T47D (cell line): ENCODE measurements around the gene CHODL.
A peak's percentile ranks its signal among the peaks of the same experiment; 100 is the strongest.

Source experiments
- DNase-seq, 2 experiments: peaks; one replicate each; pipeline versions ENCODE4 v3.0.0 to v3.0.0-alpha.2; 2011 to 2012; ENCODE audit warnings: low read depth in 1 of 2, low spot score in 1 of 2
- JUND ChIP-seq: IDR thresholded peaks from 2 replicates; pipeline ENCODE4 v1.6.1; 2012; ENCODE audit warnings: low read depth
- in situ Hi-C: cut with HindIII; loops from 2 replicates; pipeline ENCODE4 v1.10.0; 2016; ENCODE audit warnings: low sequenced_read_pairs, low pct_unique_long_range_greater_than_20kb

Gene CHODL, protein sequence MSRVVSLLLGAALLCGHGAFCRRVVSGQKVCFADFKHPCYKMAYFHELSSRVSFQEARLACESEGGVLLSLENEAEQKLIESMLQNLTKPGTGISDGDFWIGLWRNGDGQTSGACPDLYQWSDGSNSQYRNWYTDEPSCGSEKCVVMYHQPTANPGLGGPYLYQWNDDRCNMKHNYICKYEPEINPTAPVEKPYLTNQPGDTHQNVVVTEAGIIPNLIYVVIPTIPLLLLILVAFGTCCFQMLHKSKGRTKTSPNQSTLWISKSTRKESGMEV

DNA sequence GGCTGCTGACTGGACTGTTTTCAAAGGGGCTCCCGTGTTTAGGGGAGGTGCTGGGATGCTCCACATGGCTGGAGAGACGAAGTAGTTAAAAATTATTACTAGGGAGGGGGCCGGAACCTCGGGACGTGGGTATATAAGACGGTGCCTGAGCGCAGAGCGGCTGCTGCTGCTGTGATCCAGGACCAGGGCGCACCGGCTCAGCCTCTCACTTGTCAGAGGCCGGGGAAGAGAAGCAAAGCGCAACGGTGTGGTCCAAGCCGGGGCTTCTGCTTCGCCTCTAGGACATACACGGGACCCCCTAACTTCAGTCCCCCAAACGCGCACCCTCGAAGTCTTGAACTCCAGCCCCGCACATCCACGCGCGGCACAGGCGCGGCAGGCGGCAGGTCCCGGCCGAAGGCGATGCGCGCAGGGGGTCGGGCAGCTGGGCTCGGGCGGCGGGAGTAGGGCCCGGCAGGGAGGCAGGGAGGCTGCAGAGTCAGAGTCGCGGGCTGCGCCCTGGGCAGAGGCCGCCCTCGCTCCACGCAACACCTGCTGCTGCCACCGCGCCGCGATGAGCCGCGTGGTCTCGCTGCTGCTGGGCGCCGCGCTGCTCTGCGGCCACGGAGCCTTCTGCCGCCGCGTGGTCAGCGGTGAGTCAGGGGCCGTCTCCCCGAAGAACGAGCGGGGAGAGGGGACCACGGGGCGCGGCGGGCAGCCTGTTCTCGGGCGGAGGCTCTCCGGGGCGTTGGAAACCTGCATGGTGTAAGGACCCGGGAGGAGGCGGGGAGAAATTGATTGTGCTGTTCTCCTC, at the start of gene CHODL:
CHODL (plus strand) TSS at position 163 of the 793 bp plus-strand sequence; CDS start at position 554, 391 bp downstream.
- in situ Hi-C loops = no loop called here
- no peak for DNase-seq
- no peak for TF ChIP-seq JUND

DNA sequence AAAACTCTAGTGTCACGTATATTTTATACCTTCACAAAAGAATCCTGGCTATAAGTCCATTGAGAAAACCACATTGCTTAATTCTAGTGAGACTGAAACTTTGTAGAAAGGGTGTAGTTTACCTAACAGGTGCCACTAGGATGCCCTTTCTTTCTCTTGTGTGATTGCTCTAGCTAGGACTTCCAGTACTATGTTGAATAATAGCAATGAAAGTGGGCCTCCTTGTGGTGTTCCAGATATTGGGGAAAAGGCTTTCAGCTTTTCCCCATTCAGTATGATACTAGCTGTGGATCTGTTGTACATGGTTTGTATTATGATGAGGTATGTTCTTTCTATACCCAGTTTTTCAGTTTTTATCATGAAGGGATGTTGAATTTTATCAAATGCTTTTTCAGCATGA, 39.7 kb upstream of the CHODL start:
- DNase-seq = peak in 1 of 2 experiments; percentile 32
- in situ Hi-C loops = no loop called here
- TF ChIP-seq JUND = no peak

DNA sequence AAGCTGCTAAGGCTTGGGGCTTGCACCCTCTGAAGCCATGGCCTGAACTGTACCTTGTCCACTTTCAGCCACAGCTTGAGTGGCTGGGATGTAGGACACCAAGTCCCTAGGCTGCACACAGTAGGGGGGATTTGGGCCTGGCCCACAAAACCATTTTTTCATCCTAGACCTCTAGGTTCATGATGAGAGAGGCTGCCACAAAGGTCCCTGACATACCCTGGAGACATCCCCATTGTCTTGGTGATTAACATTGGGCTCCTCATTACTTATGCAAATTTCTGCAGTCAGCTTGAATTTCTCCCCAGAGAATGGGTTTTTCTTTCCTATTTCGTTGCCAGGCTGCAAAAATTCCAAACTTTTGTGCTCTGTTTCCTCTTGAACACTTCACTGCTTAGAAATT, 26.3 kb upstream of the CHODL start:
- TF ChIP-seq JUND = no peak
- no peak for DNase-seq
- in situ Hi-C loops = no loop called here

DNA sequence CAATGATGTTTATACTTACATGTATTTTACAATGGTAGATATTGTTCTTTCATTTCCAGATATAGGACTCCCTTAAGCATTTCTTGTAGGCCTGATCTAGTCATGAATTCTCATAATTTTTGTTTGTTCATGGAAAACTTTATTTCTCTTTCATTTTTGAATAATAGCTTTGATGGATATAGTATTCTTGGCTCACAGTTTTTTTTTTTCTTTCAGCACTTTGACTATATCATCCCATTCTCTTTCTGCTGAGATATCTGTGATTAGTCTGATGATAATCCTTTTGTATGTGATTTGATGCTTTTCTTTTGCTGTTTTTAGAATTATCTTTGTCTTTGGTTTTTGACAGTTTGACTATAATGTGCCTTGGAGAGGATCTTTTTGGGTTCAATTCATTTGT, 24.1 kb upstream of the CHODL start:
- in situ Hi-C loops = no loop called here
- TF ChIP-seq JUND = no peak
- DNase-seq = no peak

DNA sequence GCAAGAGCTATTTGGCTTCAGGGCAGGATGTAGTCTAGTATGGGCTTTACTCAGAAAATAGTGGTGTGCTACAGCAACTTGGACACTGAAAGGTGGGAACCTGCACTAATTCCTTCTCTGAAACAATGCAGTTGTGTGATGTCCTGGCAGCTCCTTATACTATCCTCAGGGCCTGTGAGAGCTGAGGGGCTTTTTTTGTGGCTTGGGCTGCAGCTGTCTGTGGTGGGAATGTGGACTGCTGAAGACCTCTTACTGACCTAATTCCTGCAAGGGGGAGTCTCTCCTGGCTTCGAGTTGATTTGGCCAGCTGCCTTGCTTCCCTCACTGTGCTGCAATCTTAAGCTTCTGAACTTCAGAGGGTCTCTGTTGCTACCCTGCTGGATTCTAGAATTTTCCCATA, 22.3 kb upstream of the CHODL start:
- in situ Hi-C loops = no loop called here
- TF ChIP-seq JUND = no peak
- DNase-seq = no peak

DNA sequence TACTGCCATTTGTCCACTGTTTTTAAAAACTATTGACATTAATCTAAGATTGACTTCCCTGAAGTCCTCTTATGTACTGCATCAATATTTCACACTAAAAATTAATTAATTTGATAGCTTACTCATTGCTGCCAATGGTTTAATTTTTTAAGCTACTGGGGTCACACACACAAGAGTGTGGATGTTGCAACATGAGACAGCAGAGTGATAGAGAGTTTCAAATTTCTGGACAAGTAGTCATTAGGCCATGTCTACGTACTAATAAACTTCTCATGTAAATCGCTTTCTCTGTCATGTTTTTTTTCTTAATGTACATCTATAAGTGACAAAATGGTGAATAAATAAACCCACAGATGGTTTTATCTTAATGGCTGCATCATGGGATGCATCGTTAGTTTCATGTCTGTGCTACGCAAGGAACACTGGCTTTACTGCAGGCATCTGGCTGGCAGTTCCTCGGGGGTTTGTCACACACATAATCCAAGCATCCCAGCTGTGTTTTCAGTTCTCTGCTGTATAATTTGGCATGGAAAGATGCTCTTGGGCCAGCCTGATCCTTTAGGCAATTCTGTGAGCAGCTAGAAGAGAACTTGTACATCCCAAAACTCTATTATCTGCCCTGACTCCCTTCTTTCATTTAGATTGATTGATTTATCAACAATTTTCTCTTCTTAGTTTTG, 16.4 kb upstream of the CHODL start:
- no peak for TF ChIP-seq JUND
- no peak for DNase-seq
- in situ Hi-C loops = no loop called here

DNA sequence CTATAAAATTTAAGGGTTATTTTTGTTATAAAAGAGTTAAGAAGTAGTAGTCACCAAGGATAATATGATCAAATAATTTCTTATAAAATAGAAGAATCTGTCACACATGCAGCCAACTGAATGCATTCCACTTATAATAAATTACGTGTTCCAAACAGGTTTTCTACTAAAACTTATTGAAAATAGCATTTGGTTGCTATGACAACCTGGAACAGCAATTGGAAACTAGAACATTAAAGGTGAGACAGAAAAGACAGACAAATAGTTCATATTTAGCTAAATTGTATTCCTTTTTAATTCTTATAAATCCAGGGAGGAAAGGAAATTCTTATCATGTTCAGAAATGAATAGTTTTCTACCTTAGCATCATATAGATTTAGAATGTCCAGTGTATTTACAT, 9.1 kb upstream of the CHODL start:
- TF ChIP-seq JUND = no peak
- DNase-seq = no peak
- in situ Hi-C loops = no loop called here

DNA sequence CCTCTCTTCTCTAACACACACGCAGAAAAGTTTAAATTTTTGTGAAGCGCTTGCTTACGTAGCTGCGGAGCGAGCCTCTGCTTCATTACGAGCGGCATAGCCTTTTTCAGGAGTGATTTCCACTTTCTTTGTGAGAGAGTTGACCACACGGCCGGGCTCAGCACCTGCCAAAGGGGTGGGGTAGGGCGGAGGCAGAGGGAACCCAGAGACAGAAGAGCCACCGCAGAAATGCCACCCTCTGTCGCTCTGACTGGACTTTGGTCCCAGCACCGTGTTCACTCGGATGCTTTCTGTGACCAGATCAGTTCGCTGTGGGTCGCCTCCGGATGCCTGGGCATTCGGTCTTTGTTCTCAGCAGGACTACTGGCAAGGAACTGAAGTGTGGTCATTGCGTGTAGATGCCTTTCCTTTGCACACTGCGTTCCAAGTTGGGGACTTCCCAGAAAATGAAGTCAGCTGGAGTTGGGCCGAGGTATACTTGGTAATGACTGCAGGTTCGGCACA, 883 bp downstream of the CHODL start:
- TF ChIP-seq JUND = no peak

DNA sequence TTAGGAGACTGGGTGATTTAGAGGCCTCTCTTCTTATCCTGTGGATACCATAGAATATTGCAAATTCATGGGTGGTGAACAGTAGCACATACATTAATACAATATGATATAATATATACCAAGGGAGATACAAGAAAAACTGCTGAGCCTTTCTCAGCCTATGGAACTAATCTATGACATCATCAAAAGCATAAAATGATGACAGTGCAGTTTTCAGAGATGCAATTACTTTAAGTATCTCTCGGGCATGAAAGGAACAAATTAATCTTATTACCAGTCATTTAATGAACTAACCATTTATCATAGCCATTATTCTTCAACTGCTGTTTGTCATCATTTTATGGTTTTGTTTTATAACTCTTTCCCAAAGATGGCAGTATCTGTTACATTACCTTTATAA, 3.5 kb downstream of the CHODL start:
- in situ Hi-C loops = no loop called here
- DNase-seq = no peak
- TF ChIP-seq JUND = no peak

More for the DNA sequence above, 883 bp downstream of the CHODL start:
- in situ Hi-C loops = no loop called here
- DNase-seq = peak in 1 of 2 experiments; percentile 7

DNA sequence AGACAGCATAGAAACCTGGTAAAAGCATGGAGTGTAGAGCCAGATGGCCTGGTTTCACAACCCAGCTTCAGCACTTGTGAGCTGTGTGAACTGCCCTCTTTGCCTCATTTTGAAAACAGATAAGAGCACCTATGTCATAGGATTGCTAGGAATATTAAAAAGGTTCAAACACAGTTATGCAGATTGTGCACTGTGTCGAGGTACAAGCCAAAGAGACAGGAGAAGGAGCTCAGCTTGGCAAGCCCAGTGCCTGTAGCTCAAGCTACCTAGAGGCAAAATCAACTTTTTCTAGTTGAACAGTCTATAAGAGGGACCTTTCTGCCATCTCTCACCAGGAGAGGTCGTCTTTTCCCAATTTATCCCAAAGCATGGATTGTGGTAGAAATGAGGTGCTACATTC, 5.0 kb downstream of the CHODL start:
- TF ChIP-seq JUND = no peak
- in situ Hi-C loops = no loop called here
- DNase-seq = peak in 1 of 2 experiments; percentile 14

DNA sequence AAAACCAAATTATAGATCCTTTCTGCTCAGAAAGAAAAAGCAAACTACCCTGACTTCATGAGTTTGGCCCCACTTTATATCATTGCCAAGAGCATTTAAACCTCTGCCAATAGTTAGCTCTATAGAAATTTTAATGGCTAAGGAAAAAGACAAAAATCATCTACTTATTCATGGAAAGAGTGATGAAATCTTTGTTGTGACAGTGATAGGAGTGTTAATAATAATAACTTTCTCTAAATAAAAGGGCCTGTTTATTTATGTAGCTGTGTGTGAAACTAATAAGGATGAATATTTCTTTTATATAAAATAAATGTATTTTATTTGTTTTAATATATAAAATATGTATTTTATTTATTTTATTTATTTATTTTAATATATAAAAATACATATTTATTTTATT, 6.4 kb downstream of the CHODL start:
- in situ Hi-C loops = no loop called here
- TF ChIP-seq JUND = no peak
- DNase-seq = no peak

DNA sequence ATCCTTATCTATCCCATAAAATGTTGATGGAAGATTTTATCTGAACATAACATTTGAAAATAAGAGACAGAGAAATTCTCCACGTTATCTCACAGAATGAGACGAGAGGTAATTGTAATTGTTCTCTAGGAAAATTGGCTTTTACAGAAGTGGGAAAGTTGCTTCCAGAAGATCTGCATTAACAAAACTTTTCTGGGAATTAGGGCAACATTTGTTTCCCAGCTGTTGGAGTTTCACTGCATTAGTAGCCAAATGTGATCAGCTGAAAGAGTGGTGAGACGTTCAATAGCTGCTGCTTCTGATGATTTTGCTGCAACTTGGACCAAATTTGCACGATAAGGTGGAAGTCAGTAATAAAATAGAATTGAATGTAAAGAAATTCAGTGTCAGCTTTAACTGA, 7.6 kb downstream of the CHODL start:
- in situ Hi-C loops = no loop called here
- no peak for TF ChIP-seq JUND
- no peak for DNase-seq

DNA sequence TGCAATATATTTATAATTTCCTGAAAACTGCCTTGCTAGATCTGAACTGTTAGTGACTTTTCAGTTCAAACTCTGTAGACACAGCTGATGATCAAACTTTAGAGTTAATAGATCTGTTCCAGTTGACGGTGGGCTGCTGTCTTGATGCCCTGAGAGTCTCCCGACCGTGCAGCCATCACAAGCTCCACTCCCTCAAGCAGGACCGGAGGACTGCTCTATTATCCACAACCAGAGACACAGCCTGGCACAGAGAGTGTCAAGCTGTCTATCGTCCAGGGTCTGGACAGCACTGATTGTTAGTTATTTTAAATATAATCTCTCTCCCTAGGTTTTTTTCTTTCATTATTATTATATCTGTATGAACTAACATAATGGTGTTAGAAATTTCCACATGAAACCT, 8.0 kb downstream of the CHODL start:
- in situ Hi-C loops = no loop called here
- TF ChIP-seq JUND = no peak
- DNase-seq = no peak
